Gastrocnemius medialis (tissue), 4 donors: ENCODE results near the gene PLXNA1.

Experiments used
- CTCF ChIP-seq, 5 experiments: fragments of 450-650 bp in 3 of 5; fragments of 200-600 bp in 2 of 5; sonication (generic) in 2 of 5; IDR thresholded peaks in 4 of 5; conservative IDR thresholded peaks in 1 of 5; 1 replicate in 4 of 5; 2 replicates in 1 of 5; pipeline ENCODE4 v1.5.1; 2016 to 2019; ENCODE audit warnings: antibody characterized with exemption in 5 of 5, mild to moderate bottlenecking in 3 of 5, moderate library complexity in 3 of 5
- POLR2A ChIP-seq, 2 donors: fragments of 450-650 bp; IDR thresholded peaks; one replicate each; pipeline ENCODE4 v1.6.1; 2017; ENCODE audit warnings: antibody characterized with exemption in 2 of 2, mild to moderate bottlenecking in 2 of 2, moderate library complexity in 2 of 2

- TF ChIP-seq CTCF (IDR thresholded peaks at IDR 0.05 in 4 of 5, conservative IDR thresholded peaks at IDR 0.05 in 1 of 5) (no peak), POLR2A (IDR thresholded peaks at IDR 0.05) (no peak)
These were observed 33.9 kb upstream of the PLXNA1 start for GRCh38 chr3:126948980-126949535.
